ES-I3 (cell line): Measurements from ENCODE around the gene MYH11.

ENCODE experiments used
- H3K36me3 ChIP-seq: 2 replicates; pipeline ENCODE4 v1.6.1; 2013; ENCODE audit warnings: mild to moderate bottlenecking, low read length, control low read depth, moderate library complexity; ENCODE audit not compliant: insufficient read depth
- H3K4me1 ChIP-seq: 2 replicates; pipeline ENCODE4 v1.6.1; 2013; ENCODE audit warnings: mild to moderate bottlenecking, control low read depth, low read length; ENCODE audit not compliant: insufficient read depth
- H3K9ac ChIP-seq: 2 replicates; pipeline ENCODE4 v1.6.1; 2013; ENCODE audit warnings: low read depth, mild to moderate bottlenecking, low read length, moderate library complexity
- H3K9me3 ChIP-seq: 2 replicates; pipeline ENCODE4 v1.6.1; 2013; ENCODE audit warnings: mild to moderate bottlenecking, low read length, moderate library complexity; ENCODE audit not compliant: control insufficient read depth, insufficient read depth

The MYH11 gene

DNA sequence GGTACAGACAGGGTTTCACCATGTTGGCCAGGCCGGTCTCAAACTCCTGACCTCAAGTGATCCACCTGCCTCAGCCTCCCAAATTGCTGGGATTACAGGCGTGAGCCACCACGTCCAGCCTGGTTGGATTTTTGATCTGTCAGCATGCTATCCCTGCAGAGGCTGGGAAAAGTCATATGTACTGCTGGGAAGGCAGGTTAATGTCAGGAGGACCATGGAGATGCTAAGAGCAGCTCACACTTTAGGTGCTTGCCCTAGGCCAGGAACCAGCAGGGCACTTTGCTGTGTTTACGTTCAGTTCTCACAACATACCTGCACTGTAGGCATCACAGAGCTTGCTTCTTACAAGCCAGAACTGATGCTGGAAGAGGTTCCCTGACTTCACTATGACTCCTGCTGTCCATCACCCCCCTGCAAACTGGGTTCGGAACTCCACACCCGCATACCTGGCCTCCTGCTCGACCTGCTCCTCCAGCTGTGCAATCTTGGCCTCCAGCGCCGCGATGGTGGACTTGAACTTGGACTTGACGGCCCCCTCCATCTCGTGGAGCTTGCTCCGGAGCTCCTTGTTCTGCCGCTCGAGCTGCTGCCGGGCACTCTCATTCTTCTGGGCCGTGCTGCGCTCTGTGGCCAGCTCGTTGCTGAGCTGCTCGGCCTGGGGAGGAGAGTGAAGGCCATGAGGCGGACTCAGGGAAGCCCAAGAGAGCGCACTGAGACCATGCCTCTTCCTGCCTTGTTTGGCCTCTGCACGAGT, 140.0 kb downstream of the MYH11 start:
- H3K9ac ChIP-seq: no peak overlapping the region
- H3K4me1 ChIP-seq: no peaks in the 10 kb centered on the region
- H3K9me3 ChIP-seq: no peaks in the 10 kb centered on the region
- no peaks in the 10 kb centered on the region; the same call in 1 of the 2 replicates for H3K36me3 ChIP-seq

DNA sequence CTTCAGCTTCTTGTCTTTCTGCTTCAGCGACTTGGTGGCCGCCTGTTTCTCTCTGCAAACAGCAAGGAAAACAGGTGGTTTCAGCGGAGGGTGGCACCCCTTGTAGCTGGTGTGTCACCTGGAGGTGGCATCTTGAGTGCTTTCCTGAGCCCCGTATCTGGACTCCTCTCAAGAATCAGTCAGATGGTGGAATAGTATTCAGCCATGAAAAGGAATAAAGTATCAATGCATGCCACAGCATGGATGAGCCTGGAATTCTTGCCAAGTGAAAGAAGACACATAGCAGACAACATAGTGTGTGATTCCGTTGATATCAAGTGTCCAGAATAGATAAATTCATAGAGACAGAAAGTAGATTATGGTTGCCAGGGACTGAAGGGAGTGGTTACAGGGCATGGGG, 141.6 kb downstream of the MYH11 start:
- Histone ChIP-seq H3K9me3 (no peaks in the 10 kb centered on the region), H3K4me1 (no peaks in the 10 kb centered on the region), H3K36me3 (no peaks in the 10 kb centered on the region; the same call in 1 of the 2 replicates), H3K9ac (no peak overlapping the region)

DNA sequence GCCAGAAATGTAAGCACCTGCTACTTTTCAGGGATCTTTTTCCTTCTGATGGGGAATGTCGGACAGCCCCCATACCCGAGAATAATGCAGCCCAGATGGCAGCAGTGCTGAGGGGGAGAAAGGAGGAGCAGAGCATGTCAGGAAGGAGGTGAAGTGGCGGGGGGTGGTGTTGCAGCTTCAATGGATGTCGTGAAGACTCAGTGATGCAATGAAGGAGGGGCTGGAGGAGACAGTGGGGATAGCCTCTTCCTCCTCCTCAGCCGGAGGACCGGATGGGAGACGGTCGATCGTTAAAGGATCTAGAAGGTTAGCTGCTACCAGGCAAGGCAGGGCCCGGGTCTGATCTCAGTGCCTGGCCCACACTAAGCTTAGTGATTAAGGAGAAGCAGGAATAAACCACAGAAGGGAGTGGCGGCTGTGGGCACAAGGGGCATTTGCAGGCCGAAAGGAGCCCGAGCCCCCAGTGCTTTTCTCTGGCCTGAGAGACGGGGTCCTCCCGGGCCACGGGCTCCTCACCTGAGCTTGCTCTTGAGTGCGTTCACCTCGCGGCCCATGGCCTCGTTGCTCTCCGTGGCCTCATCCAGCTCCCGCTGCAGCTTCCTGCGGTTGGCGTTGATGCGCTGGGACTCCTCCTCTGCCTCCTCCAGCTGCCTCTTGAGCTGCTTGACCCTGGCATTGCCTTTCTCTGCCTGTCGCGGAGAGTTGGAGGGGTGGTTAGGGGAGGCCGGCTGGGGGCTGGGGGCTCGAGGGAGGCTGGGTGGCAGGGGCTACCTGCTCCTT, 142.2 kb downstream of the MYH11 start:
- Histone ChIP-seq H3K4me1 (no peaks in the 10 kb centered on the region), H3K9me3 (no peaks in the 10 kb centered on the region), H3K36me3 (no peaks in the 10 kb centered on the region; the same call in 1 of the 2 replicates)

DNA sequence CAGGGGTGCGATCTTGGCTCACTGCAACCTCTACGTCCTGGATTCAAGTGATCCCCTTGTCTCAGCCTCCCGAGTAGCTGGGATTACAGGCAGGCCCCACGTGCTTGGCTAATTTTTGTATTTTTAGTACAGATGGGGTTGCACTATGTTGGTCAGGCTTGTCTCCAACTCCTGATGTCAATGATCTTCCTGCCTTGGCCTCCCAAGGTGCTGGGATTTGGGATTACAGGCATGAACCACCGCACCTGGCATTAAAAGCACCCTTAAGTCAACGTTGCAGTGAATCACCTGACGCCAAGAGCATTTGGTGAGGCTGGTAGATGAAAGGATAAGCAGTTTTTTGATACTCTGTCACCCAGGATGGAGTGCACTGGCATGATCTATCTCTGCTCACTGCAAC, 147.8 kb downstream of the MYH11 start:
- Histone ChIP-seq H3K36me3 (no peaks in the 10 kb centered on the region), H3K4me1 (peaks cover 4% of the 10 kb centered on the region; the same call in 1 of the 2 replicates), H3K9me3 (no peaks in the 10 kb centered on the region), H3K9ac (no peak overlapping the region)

More for the DNA sequence above, 142.2 kb downstream of the MYH11 start:
- H3K9ac ChIP-seq: no peak overlapping the region

- Histone ChIP-seq H3K4me1 (peaks cover 4% of the 10 kb centered on the region; the same call in 1 of the 2 replicates), H3K36me3 (no peaks in the 10 kb centered on the region), H3K9me3 (no peaks in the 10 kb centered on the region), H3K9ac (no peak overlapping the region)
These were observed 148.7 kb downstream of the MYH11 start for GRCh38 chr16:15708096-15708495.

DNA sequence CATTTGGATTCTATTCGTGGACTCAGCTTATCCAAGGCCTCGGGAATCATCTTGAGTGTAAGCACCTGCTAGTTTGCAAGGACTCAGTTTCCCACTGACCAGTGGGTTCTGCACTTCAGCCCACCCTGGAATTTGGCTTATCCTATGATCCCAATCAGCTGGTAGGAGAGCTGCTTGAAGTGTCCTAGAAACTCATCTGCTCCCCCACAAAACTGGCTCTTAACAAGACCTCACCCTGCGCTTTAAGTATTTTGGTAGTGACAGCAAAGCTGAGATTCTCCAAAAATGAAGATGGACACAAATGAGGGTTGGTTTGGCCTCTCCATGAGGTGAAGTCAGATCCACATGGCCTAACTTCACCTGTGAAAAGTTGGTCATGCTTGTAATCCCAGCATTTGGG, 149.5 kb downstream of the MYH11 start:
- peaks cover 3% of the 10 kb centered on the region; the same call in 1 of the 2 replicates for H3K36me3 ChIP-seq
- peaks cover 4% of the 10 kb centered on the region; the same call in 1 of the 2 replicates for H3K4me1 ChIP-seq
- H3K9me3 ChIP-seq: no peaks in the 10 kb centered on the region

GRCh38 chr16:15705064-15705565, 151.7 kb downstream of the MYH11 start:
- no peak overlapping the region for H3K9ac ChIP-seq
- H3K9me3 ChIP-seq: no peaks in the 10 kb centered on the region
- H3K36me3 ChIP-seq: peaks cover 6% of the 10 kb centered on the region
- H3K4me1 ChIP-seq: peaks cover 4% of the 10 kb centered on the region; the same call in 1 of the 2 replicates

More for the DNA sequence above, 149.5 kb downstream of the MYH11 start:
- no peak overlapping the region for H3K9ac ChIP-seq

DNA sequence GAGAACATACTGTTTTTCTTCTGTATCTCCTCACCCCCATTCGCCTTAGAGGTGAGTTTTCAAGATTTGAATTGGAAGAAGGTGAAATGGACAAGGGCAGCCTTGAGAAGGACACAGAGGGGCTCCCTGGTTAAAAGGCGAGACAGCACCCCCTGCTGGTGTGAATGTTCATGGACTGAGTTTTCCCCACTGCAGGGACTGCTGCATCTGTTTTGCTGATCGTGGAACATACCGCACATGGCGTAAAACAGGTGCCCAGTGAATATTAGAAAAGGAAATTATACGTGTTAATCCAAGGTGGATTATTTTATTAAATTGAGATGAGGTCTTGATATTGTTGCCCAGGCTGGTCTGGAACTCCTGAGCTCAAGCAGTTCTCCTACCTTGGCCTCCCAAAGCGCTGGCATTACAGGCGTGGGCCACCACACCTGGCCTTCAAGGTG, 152.3 kb downstream of the MYH11 start:
- Histone ChIP-seq H3K9ac (no peak overlapping the region), H3K36me3 (peaks cover 6% of the 10 kb centered on the region), H3K9me3 (no peaks in the 10 kb centered on the region), H3K4me1 (peaks cover 4% of the 10 kb centered on the region; the same call in 1 of the 2 replicates)

DNA sequence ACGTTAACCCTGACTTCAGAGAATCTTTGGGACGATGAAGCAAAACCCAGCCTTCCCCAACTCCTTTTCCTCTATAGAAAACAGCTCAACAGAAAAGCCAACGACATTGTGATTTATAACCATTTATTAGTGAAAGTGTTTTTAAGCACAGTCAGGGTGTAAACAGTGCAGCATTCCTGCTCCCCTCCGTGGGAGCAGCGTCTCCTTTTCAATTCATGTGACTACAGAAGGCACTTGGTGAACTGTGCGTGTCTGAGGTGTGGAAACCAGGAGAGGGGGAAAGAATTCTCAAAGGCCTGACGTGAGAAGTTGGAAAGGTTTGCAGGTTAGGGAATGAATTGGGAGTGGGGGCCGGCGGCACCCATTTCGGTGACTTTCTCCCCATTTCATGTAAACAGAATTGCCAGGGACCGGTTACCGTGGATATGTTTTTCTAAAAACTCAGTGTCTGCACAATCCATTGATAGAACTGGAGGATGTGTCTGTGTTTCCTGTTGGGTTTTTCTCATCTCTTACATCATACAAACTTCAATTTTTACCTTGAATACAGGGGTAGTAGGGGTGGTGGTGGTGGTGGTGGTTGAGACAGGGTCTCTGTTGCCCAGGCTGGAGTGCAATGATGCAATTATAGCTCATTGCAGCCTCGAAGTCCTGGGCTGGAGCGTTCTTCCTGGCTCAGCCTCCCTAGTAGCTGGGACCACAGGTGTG, 153.6 kb downstream of the MYH11 start:
- Histone ChIP-seq H3K9ac (no peak overlapping the region), H3K9me3 (no peaks in the 10 kb centered on the region), H3K36me3 (peaks cover 12% of the 10 kb centered on the region), H3K4me1 (peaks cover 4% of the 10 kb centered on the region; the same call in 1 of the 2 replicates)

DNA sequence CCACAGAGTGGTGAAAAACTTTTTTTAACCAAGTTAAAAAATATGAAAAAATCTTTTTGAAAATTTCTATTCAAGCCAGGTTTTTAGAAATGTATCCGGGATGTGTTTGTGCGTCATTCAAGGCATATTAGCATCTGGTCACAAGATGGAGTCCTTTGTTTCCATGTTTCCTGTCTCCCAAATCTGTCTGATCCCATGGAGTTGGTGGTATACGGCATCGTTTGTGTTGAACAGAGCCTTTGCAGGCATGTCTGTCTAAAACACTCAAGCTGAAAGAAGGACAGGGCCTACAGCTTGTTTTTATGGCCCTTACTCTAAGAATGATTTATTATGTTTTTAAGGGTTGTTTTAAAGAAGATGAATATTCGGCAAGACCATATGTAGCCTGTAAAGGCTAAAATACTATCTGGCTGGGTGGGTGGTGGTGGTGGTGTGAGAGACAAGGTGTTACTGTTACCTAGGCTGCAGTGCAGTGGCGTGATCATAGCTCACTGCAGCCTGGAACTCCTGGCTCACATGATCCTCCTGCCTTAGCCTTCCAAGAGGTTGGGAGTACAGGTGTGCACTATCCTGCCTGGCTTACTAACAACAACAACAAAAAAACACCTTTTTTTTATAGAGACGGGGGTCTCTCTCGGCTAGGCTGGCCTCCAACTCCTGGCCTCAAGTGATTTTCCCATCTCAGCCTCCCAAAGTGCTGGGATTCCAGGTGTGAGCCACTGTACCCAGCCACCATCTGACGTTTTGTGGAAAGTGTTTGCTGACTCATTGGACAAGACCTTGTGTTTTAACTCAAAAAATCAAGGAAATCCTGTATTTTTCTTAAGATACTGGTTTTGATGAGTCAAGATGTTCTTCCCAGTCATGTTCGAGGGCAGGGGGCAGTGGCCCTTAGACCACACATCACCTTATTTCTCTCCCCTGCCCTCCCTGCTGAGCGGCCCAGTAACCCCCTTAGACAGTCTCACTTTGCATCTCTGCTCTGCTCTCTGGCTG, 154.6 kb downstream of the MYH11 start:
- Histone ChIP-seq H3K36me3 (peaks cover 13% of the 10 kb centered on the region), H3K4me1 (peaks cover 4% of the 10 kb centered on the region; the same call in 1 of the 2 replicates), H3K9ac (no peak overlapping the region)

GRCh38 chr16:15701367-15701766, 155.5 kb downstream of the MYH11 start:
- peaks cover 19% of the 10 kb centered on the region for H3K36me3 ChIP-seq
- peaks cover 4% of the 10 kb centered on the region; the same call in 1 of the 2 replicates for H3K4me1 ChIP-seq
- H3K9me3 ChIP-seq: no peaks in the 10 kb centered on the region
- no peak overlapping the region for H3K9ac ChIP-seq

More for the DNA sequence above, 154.6 kb downstream of the MYH11 start:
- H3K9me3 ChIP-seq: no peaks in the 10 kb centered on the region

DNA sequence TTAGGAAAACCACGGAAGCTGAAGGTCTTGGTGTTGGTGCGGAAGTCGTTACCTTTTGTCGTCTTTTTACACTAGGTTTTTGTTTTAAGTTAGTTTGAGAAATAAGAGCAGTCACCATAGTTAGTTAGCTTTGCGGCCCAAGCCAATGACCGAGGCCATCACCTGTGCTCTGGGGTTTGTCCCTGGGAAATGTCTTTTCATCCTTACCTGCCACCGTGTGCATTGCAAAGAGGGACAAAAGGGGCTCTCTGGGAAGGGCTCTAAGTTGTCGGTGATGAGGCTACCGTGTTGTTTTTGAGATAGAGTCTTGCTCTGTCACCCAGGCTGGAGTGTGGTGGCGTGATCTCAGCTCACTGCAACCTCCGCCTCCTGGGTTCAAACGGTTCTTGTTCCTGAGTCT, 157.0 kb downstream of the MYH11 start:
- H3K9ac ChIP-seq: no peak overlapping the region
- no peaks in the 10 kb centered on the region for H3K9me3 ChIP-seq
- peaks cover 20% of the 10 kb centered on the region for H3K36me3 ChIP-seq
- H3K4me1 ChIP-seq: peaks cover 4% of the 10 kb centered on the region; the same call in 1 of the 2 replicates

- Histone ChIP-seq H3K9me3 (no peaks in the 10 kb centered on the region), H3K9ac (no peak overlapping the region), H3K36me3 (peaks cover 13% of the 10 kb centered on the region), H3K4me1 (no peaks in the 10 kb centered on the region)
These were observed 162.3 kb downstream of the MYH11 start for GRCh38 chr16:15694499-15694898.
